HEK293 (cell line): ENCODE measurements around the gene PSAT1.
A peak's percentile ranks its signal among the peaks of the same experiment; 100 is the strongest.

Experiments used
- CTCF ChIA-PET: fragments of 350-600 bp; formaldehyde crosslinking; extraction: SDS; loops from one replicate; lab custom pipeline; 2021; ENCODE audit warnings: antibody characterized with exemption; lab: Yijun Ruan, JAX
- POLR2A ChIA-PET: fragments of 300-600 bp; formaldehyde crosslinking; extraction: SDS; loops from one replicate; lab custom pipeline; 2020; ENCODE audit warnings: antibody characterized with exemption, inconsistent platforms; lab: Yijun Ruan, JAX
- H3K27ac ChIP-seq: fragments of 200-500 bp; sonication (Bioruptor generic); 2 replicates; pipeline ENCODE4 v1.5.1; 2014; ENCODE audit warnings: low read depth, low read length, control low read depth, inconsistent platforms; ENCODE audit errors: extremely low read depth
- H3K36me3 ChIP-seq, 2 experiments: fragments of 200-500 bp in 1 of 2; sonication (Bioruptor generic) in 1 of 2; 1 replicate in 1 of 2; 2 replicates in 1 of 2; pipeline ENCODE4 v1.5.1; 2014 to 2017; ENCODE audit warnings: inconsistent platforms in 2 of 2, low read length in 2 of 2; ENCODE audit not compliant: control insufficient read depth in 2 of 2, insufficient read depth in 1 of 2
- H3K4me1 ChIP-seq: fragments of 200-500 bp; sonication (Bioruptor generic); 2 replicates; pipeline ENCODE4 v1.5.1; 2014; ENCODE audit warnings: mild to moderate bottlenecking, low read length, inconsistent platforms; ENCODE audit not compliant: control insufficient read depth, insufficient read depth
- H3K4me3 ChIP-seq: 2 replicates; pipeline ENCODE4 v1.5.1; 2011; ENCODE audit warnings: low read depth, mild to moderate bottlenecking, control low read depth, low read length, moderate library complexity
- H3K9me3 ChIP-seq: fragments of 200-500 bp; sonication (Bioruptor generic); 2 replicates; pipeline ENCODE4 v1.5.1; 2014; ENCODE audit warnings: low read depth, low read length, inconsistent platforms; ENCODE audit not compliant: control insufficient read depth, insufficient read depth
- FEZF1 ChIP-seq: fragments of 450-650 bp; formaldehyde crosslinking; IDR thresholded peaks from 2 replicates; pipeline ENCODE4 v1.5.1; 2016; ENCODE audit warnings: missing biosample characterization, missing genetic modification characterization
- HOXD13 ChIP-seq: sonication (generic); formaldehyde crosslinking; IDR thresholded peaks from 2 replicates; pipeline ENCODE4 v1.8.0; 2022; ENCODE audit warnings: missing genetic modification reagents, borderline replicate concordance
- PBX3 ChIP-seq: sonication (generic); formaldehyde crosslinking; IDR thresholded peaks from 2 replicates; pipeline ENCODE4 v1.8.1; 2022; ENCODE audit warnings: mild to moderate bottlenecking, moderate library complexity, missing genetic modification reagents
- ZBTB48 ChIP-seq: fragments of 450-650 bp; formaldehyde crosslinking; IDR thresholded peaks from 2 replicates; pipeline ENCODE4 v1.5.1; 2016; ENCODE audit warnings: missing biosample characterization, missing genetic modification characterization
- ZNF10 ChIP-seq: fragments of 450-650 bp; formaldehyde crosslinking; IDR thresholded peaks from 2 replicates; pipeline ENCODE4 v1.5.1; 2017; ENCODE audit warnings: missing biosample characterization, missing genetic modification characterization
- ZNF132 ChIP-seq: fragments of 450-650 bp; formaldehyde crosslinking; IDR thresholded peaks from 2 replicates; pipeline ENCODE4 v1.5.1; 2017; ENCODE audit warnings: missing biosample characterization, missing genetic modification characterization, borderline replicate concordance
- ZNF138 ChIP-seq: fragments of 450-650 bp; formaldehyde crosslinking; IDR thresholded peaks from 2 replicates; pipeline ENCODE4 v1.5.1; 2016; ENCODE audit warnings: missing biosample characterization, missing genetic modification characterization, borderline replicate concordance
- ZNF140 ChIP-seq: fragments of 450-650 bp; formaldehyde crosslinking; IDR thresholded peaks from 2 replicates; pipeline ENCODE4 v1.5.1; 2016; ENCODE audit warnings: missing biosample characterization, missing genetic modification characterization
- ZNF248 ChIP-seq: fragments of 450-650 bp; formaldehyde crosslinking; IDR thresholded peaks from 2 replicates; pipeline ENCODE4 v1.5.1; 2017; ENCODE audit warnings: missing biosample characterization, missing genetic modification characterization
- ZNF398 ChIP-seq: fragments of 450-650 bp; formaldehyde crosslinking; IDR thresholded peaks from 2 replicates; pipeline ENCODE4 v1.5.1; 2017; ENCODE audit warnings: missing biosample characterization, missing genetic modification characterization
- ZNF426 ChIP-seq: fragments of 450-650 bp; formaldehyde crosslinking; IDR thresholded peaks from 2 replicates; pipeline ENCODE4 v1.5.1; 2017; ENCODE audit warnings: missing biosample characterization, missing genetic modification characterization, mild to moderate bottlenecking, inconsistent platforms, moderate library complexity
- ZNF610 ChIP-seq: fragments of 450-650 bp; formaldehyde crosslinking; IDR thresholded peaks from 2 replicates; pipeline ENCODE4 v1.5.1; 2016; ENCODE audit warnings: missing biosample characterization, missing genetic modification characterization, borderline replicate concordance
- ZNF660 ChIP-seq: fragments of 450-650 bp; IDR thresholded peaks from 2 replicates; pipeline ENCODE4 v1.5.1; 2018; ENCODE audit warnings: missing biosample characterization, mild to moderate bottlenecking, missing genetic modification characterization
- ZNF777 ChIP-seq: fragments of 450-650 bp; formaldehyde crosslinking; IDR thresholded peaks from 2 replicates; pipeline ENCODE4 v1.5.1; 2017; ENCODE audit warnings: missing biosample characterization, missing genetic modification characterization, borderline replicate concordance
- ZNF791 ChIP-seq: fragments of 450-650 bp; formaldehyde crosslinking; IDR thresholded peaks from 2 replicates; pipeline ENCODE4 v1.5.1; 2016; ENCODE audit warnings: missing biosample characterization, missing genetic modification characterization
- ZNF843 ChIP-seq: fragments of 450-650 bp; formaldehyde crosslinking; IDR thresholded peaks from 2 replicates; pipeline ENCODE4 v1.5.1; 2016; ENCODE audit warnings: missing biosample characterization, missing genetic modification characterization
- ZSCAN5A ChIP-seq: fragments of 450-650 bp; formaldehyde crosslinking; IDR thresholded peaks from 2 replicates; pipeline ENCODE4 v1.5.1; 2016; ENCODE audit warnings: missing biosample characterization, missing genetic modification characterization

Gene PSAT1

GRCh38 chr9:78296893-78297671 is at the start of gene PSAT1 (continued):
- no peak for TF ChIP-seq ZNF777 (tag by site-specific recombination)
- TF ChIP-seq ZBTB48 (tag by site-specific recombination): peak; percentile 55; the same call in 1 of the 2 replicates
- TF ChIP-seq ZNF791 (tag by site-specific recombination): no peak
- TF ChIP-seq ZNF132 (tag by site-specific recombination): no peak
- TF ChIP-seq ZNF426 (tag by site-specific recombination): no peak
- TF ChIP-seq ZNF248: no peak
- TF ChIP-seq ZNF610 (tag by site-specific recombination): peak; percentile 13; the same call in 1 of the 2 replicates
- peak; percentile 90 for TF ChIP-seq PBX3 (CRISPR knock-in tag)
- TF ChIP-seq ZSCAN5A (tag by site-specific recombination): 0 out of 2 replicates have a peak, but pooled peaks have one; percentile 50

GRCh38 chr9:78248635-78249034 is 48.3 kb upstream of the PSAT1 start:
- CTCF ChIA-PET: interaction anchor here (1.1 to 1.9 kb wide), 2 partner anchors 9 to 12 kb away, joined by 4 to 13 read pairs; no protein-coding TSS in a partner anchor
- no peak overlapping the region for H3K27ac ChIP-seq
- POLR2A ChIA-PET: no interaction called here

GRCh38 chr9:78249542-78249941 is 47.4 kb upstream of the PSAT1 start:
- ChIA-PET POLR2A (no interaction called here), CTCF (interaction anchor here (0.6 to 1.4 kb wide), 3 partner anchors 10 to 179 kb away, joined by 3 to 6 read pairs (median 4); no protein-coding TSS in a partner anchor)
- Histone ChIP-seq H3K9me3 (no peaks in the 10 kb centered on the region), H3K36me3 (peaks cover 41 to 84% of the 10 kb centered on the region in 2 experiments), H3K4me1 (no peaks in the 10 kb centered on the region), H3K27ac (no peak overlapping the region), H3K4me3 (no peak overlapping the region)
- TF ChIP-seq ZNF138 (tag by site-specific recombination): no peak

More at GRCh38 chr9:78248635-78249034, 48.3 kb upstream of the PSAT1 start:
- TF ChIP-seq ZNF398 (no peak), ZNF843 (tag by site-specific recombination) (no peak), ZNF140 (tag by site-specific recombination) (no peak), FEZF1 (tag by site-specific recombination) (no peak), ZNF660 (no peak), HOXD13 (CRISPR knock-in tag) (no peak), ZNF132 (tag by site-specific recombination) (no peak), ZNF10 (tag by site-specific recombination) (no peak)
- Histone ChIP-seq H3K9me3 (no peaks in the 10 kb centered on the region), H3K36me3 (peaks cover 44 to 86% of the 10 kb centered on the region in 2 experiments), H3K4me3 (no peak overlapping the region), H3K4me1 (no peaks in the 10 kb centered on the region)
